HepG2 (cell line): ENCODE data around the gene RSL1D1. TPM values are rescaled to one million over a fixed set of nuclear protein-coding genes. Genes with fewer than 3 reads are reported as not detected.
A peak's percentile ranks its signal among the peaks of the same experiment; 100 is the strongest.

Experiments used
- AGO1 ChIP-seq: fragments of 200-400 bp; formaldehyde crosslinking; IDR thresholded peaks from 2 replicates; pipeline ENCODE4 v1.6.1; 2017; ENCODE audit warnings: mild to moderate bottlenecking, low read depth, low read length, moderate library complexity; ENCODE audit not compliant: poor library complexity, severe bottlenecking
- AGO2 ChIP-seq: fragments of 200-400 bp; formaldehyde crosslinking; optimal IDR thresholded peaks from 2 replicates; pipeline ENCODE3; 2017; ENCODE audit warnings: mild to moderate bottlenecking, low read depth, low read length, moderate library complexity
- CAMTA2 ChIP-seq: sonication (generic); formaldehyde crosslinking; IDR thresholded peaks from 2 replicates; pipeline ENCODE4 v1.4.0; 2020; ENCODE audit warnings: mild to moderate bottlenecking, missing genetic modification reagents, borderline replicate concordance
- FOXM1 ChIP-seq: sonication (generic); formaldehyde crosslinking; IDR thresholded peaks from 2 replicates; pipeline ENCODE4 v1.5.0; 2020; ENCODE audit warnings: missing genetic modification reagents
- FOXO1 ChIP-seq: sonication (generic); formaldehyde crosslinking; IDR thresholded peaks from 2 replicates; pipeline ENCODE4 v1.4.0; 2020; ENCODE audit warnings: missing genetic modification reagents
- GABPB1 ChIP-seq: IDR thresholded peaks from 2 replicates; pipeline ENCODE4 v1.6.1; 2016; ENCODE audit warnings: mild to moderate bottlenecking, missing genetic modification reagents, moderate library complexity, missing compliant biosample characterization
- HES4 ChIP-seq: sonication (generic); formaldehyde crosslinking; IDR thresholded peaks from 2 replicates; pipeline ENCODE4 v1.9.0; 2021; ENCODE audit warnings: mild to moderate bottlenecking, missing genetic modification reagents, borderline replicate concordance
- HNRNPL ChIP-seq: fragments of 200-400 bp; formaldehyde crosslinking; IDR thresholded peaks from 2 replicates; pipeline ENCODE4 v1.6.1; 2017; ENCODE audit warnings: mild to moderate bottlenecking, low read depth, low read length
- JUNB ChIP-seq: sonication (generic); formaldehyde crosslinking; IDR thresholded peaks from 2 replicates; pipeline ENCODE4 v1.8.0; 2022; ENCODE audit warnings: missing genetic modification reagents, mild to moderate bottlenecking, borderline replicate concordance
- NCOA2 ChIP-seq: sonication (generic); formaldehyde crosslinking; IDR thresholded peaks from 2 replicates; pipeline ENCODE4 v1.8.0; 2022; ENCODE audit warnings: inconsistent platforms
- PHF20 ChIP-seq: sonication (generic); formaldehyde crosslinking; IDR thresholded peaks from 2 replicates; pipeline ENCODE4 v1.5.0; 2020; ENCODE audit warnings: mild to moderate bottlenecking, missing genetic modification reagents
- RAD51 ChIP-seq: fragments of 450-650 bp; IDR thresholded peaks from 2 replicates; pipeline ENCODE4 v1.6.1; 2016; ENCODE audit warnings: borderline replicate concordance
- RARG ChIP-seq: sonication (generic); formaldehyde crosslinking; IDR thresholded peaks from 2 replicates; pipeline ENCODE4 v1.4.0; 2020; ENCODE audit warnings: low read depth, mild to moderate bottlenecking, missing genetic modification reagents
- REL ChIP-seq: sonication (generic); formaldehyde crosslinking; conservative IDR thresholded peaks from 2 replicates; pipeline ENCODE4 v1.8.0; 2022; ENCODE audit warnings: mild to moderate bottlenecking, missing genetic modification reagents, moderate library complexity
- RNF2 ChIP-seq: fragments of 450-650 bp; conservative IDR thresholded peaks from 2 replicates; pipeline ENCODE4 v1.6.1; 2016; ENCODE audit warnings: low read depth
- ZFP82 ChIP-seq: sonication (generic); formaldehyde crosslinking; IDR thresholded peaks from 2 replicates; pipeline ENCODE4 v1.5.1; 2020; ENCODE audit warnings: mild to moderate bottlenecking, missing genetic modification reagents, borderline replicate concordance
- ZFX ChIP-seq: sonication (generic); formaldehyde crosslinking; IDR thresholded peaks from 2 replicates; pipeline ENCODE4 v1.4.0; 2020; ENCODE audit warnings: mild to moderate bottlenecking, low read depth, missing genetic modification reagents, moderate library complexity
- ZNF33A ChIP-seq: sonication (generic); formaldehyde crosslinking; IDR thresholded peaks from 2 replicates; pipeline ENCODE4 v1.5.1; 2020; ENCODE audit warnings: missing genetic modification reagents, mild to moderate bottlenecking, moderate library complexity, borderline replicate concordance
- ZNF33B ChIP-seq: sonication (generic); formaldehyde crosslinking; IDR thresholded peaks from 2 replicates; pipeline ENCODE4 v1.5.1; 2020; ENCODE audit warnings: mild to moderate bottlenecking, missing genetic modification reagents
- ZNF367 ChIP-seq: sonication (generic); formaldehyde crosslinking; IDR thresholded peaks from 2 replicates; pipeline ENCODE4 v1.4.0; 2020; ENCODE audit warnings: missing genetic modification reagents, borderline replicate concordance
- ZNF430 ChIP-seq: sonication (generic); formaldehyde crosslinking; IDR thresholded peaks from 2 replicates; pipeline ENCODE4 v1.9.0; 2021; ENCODE audit warnings: mild to moderate bottlenecking, missing genetic modification reagents
- ZNF558 ChIP-seq: sonication (generic); formaldehyde crosslinking; IDR thresholded peaks from 2 replicates; pipeline ENCODE4 v1.9.0; 2022; ENCODE audit warnings: mild to moderate bottlenecking, missing genetic modification reagents, borderline replicate concordance
- ZNF746 ChIP-seq: sonication (generic); formaldehyde crosslinking; IDR thresholded peaks from 2 replicates; pipeline ENCODE4 v1.8.0; 2022; ENCODE audit warnings: mild to moderate bottlenecking, missing genetic modification reagents
- ZNF761 ChIP-seq: sonication (generic); formaldehyde crosslinking; conservative IDR thresholded peaks from 2 replicates; pipeline ENCODE4 v1.4.0; 2020; ENCODE audit warnings: mild to moderate bottlenecking, missing genetic modification reagents
- polyA plus RNA-seq, 8 experiments: library from polyadenylated mRNA; depleted of rRNA in 3 of 8; stranded (reverse) in 7 of 8; unstranded in 1 of 8; fragments of >200 nt; fragmentation: Illumina TruSeq in 4 of 8; extraction: Trizol in 4 of 8; gene quantifications; 2 replicates each; pipeline versions ENCODE4 v1.2.1 to v1.2.3, GENCODE V29; 2011 to 2016; ENCODE audit warnings: low read depth in 4 of 8, missing spikeins in 1 of 8, mixed read lengths in 1 of 8; ENCODE audit not compliant: insufficient read depth in 1 of 8
- total RNA-seq, 5 experiments: library from RNA; depleted of rRNA; stranded (reverse); fragments of >200 nt; fragmentation: Illumina TruSeq; extraction: Trizol; gene quantifications; 2 replicates each; pipeline ENCODE4 v1.2.3, GENCODE V29; 2016; ENCODE audit warnings: low read depth in 1 of 5
- TF ChIP-seq, protein P1 (sequence below): sonication (generic); formaldehyde crosslinking; IDR thresholded peaks from 2 replicates; pipeline ENCODE4 v1.8.0; 2022; ENCODE audit warnings: missing genetic modification reagents, low read depth, mild to moderate bottlenecking, borderline replicate concordance
- TF ChIP-seq, protein P2 (sequence below): IDR thresholded peaks from 2 replicates; pipeline ENCODE4 v1.6.1; 2016; ENCODE audit warnings: mild to moderate bottlenecking
- TF ChIP-seq, protein P3 (sequence below): sonication (generic); formaldehyde crosslinking; IDR thresholded peaks from 2 replicates; pipeline ENCODE4 v1.4.0; 2020; ENCODE audit warnings: missing genetic modification reagents
- TF ChIP-seq, protein P4 (sequence below): sonication (generic); formaldehyde crosslinking; IDR thresholded peaks from 2 replicates; pipeline ENCODE4 v1.4.0; 2020; ENCODE audit warnings: missing genetic modification reagents

Gene RSL1D1
- total and polyA plus RNA-seq, 2 of the 13 experiments (the other 11 are each of a cell fraction or from before 2014, with no cell fraction given) = 187 to 343 TPM

DNA sequence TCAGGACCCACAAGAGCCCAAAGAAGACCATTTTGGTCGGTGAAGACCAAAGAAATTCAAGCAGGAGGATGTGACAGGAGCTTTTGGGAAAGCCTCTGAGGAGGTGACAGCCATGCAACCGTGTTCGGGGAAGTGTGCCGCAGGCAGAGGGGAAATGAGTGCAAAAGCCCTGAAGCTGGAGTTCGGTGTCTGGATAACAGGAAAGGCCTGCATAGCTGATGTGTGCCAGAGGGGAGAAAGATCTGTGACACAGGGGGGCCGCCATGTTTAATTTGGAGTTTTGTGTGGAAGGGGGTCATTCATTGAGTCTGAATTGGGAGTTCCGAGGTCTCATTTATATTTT, 53.4 kb downstream of the RSL1D1 start (continued):
- TF ChIP-seq JUNB (CRISPR knock-in tag) (no peak), ZNF367 (CRISPR knock-in tag) (no peak; the same call in 1 of the 2 replicates), RAD51 (no peak), PHF20 (CRISPR knock-in tag) (no peak), HES4 (no peak), CAMTA2 (CRISPR knock-in tag) (no peak), ZNF33B (CRISPR knock-in tag) (no peak), ZNF558 (CRISPR knock-in tag) (no peak), AGO1 (no peak), NCOA2 (CRISPR knock-in tag) (no peak), ZNF430 (CRISPR knock-in tag) (no peak), RARG (no peak), ZFP82 (CRISPR knock-in tag) (no peak), RNF2 (no peak), ZFX (CRISPR knock-in tag) (no peak), ZNF746 (CRISPR knock-in tag) (no peak), HNRNPL (no peak), GABPB1 (CRISPR knock-in tag) (no peak), AGO2 (no peak), FOXM1 (CRISPR knock-in tag) (0 out of 2 replicates have a peak, but pooled peaks have one; percentile 33), REL (CRISPR knock-in tag) (0 out of 2 replicates have a peak, but pooled peaks have one; percentile 34), ZNF761 (no peak), FOXO1 (no peak), ZNF33A (CRISPR knock-in tag) (no peak)
- TF ChIP-seq, protein P1, sequence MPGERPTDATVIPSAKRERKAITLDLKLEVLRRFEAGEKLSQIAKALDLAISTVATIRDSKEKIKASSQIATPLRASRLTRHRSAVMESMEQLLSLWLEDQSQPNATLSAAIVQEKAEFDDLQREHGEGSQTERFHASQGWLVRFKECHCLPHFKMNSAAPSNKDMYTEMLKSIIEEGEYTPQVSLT (CRISPR knock-in tag) = no peak
- TF ChIP-seq, protein P2, sequence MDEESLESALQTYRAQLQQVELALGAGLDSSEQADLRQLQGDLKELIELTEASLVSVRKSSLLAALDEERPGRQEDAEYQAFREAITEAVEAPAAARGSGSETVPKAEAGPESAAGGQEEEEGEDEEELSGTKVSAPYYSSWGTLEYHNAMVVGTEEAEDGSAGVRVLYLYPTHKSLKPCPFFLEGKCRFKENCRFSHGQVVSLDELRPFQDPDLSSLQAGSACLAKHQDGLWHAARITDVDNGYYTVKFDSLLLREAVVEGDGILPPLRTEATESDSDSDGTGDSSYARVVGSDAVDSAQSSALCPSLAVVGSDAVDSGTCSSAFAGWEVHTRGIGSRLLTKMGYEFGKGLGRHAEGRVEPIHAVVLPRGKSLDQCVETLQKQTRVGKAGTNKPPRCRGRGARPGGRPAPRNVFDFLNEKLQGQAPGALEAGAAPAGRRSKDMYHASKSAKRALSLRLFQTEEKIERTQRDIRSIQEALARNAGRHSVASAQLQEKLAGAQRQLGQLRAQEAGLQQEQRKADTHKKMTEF (CRISPR knock-in tag) = no peak
- TF ChIP-seq, protein P3, sequence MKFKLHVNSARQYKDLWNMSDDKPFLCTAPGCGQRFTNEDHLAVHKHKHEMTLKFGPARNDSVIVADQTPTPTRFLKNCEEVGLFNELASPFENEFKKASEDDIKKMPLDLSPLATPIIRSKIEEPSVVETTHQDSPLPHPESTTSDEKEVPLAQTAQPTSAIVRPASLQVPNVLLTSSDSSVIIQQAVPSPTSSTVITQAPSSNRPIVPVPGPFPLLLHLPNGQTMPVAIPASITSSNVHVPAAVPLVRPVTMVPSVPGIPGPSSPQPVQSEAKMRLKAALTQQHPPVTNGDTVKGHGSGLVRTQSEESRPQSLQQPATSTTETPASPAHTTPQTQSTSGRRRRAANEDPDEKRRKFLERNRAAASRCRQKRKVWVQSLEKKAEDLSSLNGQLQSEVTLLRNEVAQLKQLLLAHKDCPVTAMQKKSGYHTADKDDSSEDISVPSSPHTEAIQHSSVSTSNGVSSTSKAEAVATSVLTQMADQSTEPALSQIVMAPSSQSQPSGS (CRISPR knock-in tag) = no peak
- TF ChIP-seq, protein P4, sequence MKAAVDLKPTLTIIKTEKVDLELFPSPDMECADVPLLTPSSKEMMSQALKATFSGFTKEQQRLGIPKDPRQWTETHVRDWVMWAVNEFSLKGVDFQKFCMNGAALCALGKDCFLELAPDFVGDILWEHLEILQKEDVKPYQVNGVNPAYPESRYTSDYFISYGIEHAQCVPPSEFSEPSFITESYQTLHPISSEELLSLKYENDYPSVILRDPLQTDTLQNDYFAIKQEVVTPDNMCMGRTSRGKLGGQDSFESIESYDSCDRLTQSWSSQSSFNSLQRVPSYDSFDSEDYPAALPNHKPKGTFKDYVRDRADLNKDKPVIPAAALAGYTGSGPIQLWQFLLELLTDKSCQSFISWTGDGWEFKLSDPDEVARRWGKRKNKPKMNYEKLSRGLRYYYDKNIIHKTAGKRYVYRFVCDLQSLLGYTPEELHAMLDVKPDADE (CRISPR knock-in tag) = 0 out of 2 replicates have a peak, but pooled peaks have one; percentile 15
